Measurements from ENCODE around the gene SUSD1. TPM values are rescaled to one million over a fixed set of nuclear protein-coding genes. Genes with fewer than 3 reads are reported as not detected.

Gene SUSD1
- polyA plus RNA-seq, 1 donor from 2014 or later = 2.0 TPM

- Histone ChIP-seq H3K4me2 (ENCODE audit: low read length) (no peak overlapping the region), H3K27me3 (ENCODE audit: insufficient read depth, low read depth, low read length) (no peaks in the 10 kb centered on the region)
These were observed 123.3 kb downstream of the SUSD1 start for GRCh38 chr9:112051812-112052211.

GRCh38 chr9:112050544-112051475, 124.3 kb downstream of the SUSD1 start:
- Histone ChIP-seq H3F3A (ENCODE audit: insufficient read depth, low read length, poor library complexity, severe bottlenecking) (no peaks in the 10 kb centered on the region), H3K9me2 (ENCODE audit: insufficient read depth, low read length) (no peaks in the 10 kb centered on the region), H4K20me1 (ENCODE audit: insufficient read depth) (no peaks in the 10 kb centered on the region), H3K4me3 (ENCODE audit: low read length) (no peak overlapping the region), H3K4me2 (ENCODE audit: low read length) (no peak overlapping the region), H3K36me3 (ENCODE audit: insufficient read depth, low read length) (no peaks in the 10 kb centered on the region), H3K27ac (ENCODE audit: low read length) (no peak overlapping the region), H3K27me3 (ENCODE audit: insufficient read depth, low read depth, low read length) (no peaks in the 10 kb centered on the region), H3K79me2 (replicated peaks; ENCODE audit: insufficient read depth, low read length) (no peaks in the 10 kb centered on the region), H3K9ac (ENCODE audit: low read length) (no peak overlapping the region), H3K9me3 (ENCODE audit: low read length) (no peaks in the 10 kb centered on the region), H2AFZ (ENCODE audit: low read depth, low read length) (no peak overlapping the region)
- no peak for TF ChIP-seq POLR2AphosphoS5 (IDR thresholded peaks at IDR 0.05)
- TF ChIP-seq, protein P1, sequence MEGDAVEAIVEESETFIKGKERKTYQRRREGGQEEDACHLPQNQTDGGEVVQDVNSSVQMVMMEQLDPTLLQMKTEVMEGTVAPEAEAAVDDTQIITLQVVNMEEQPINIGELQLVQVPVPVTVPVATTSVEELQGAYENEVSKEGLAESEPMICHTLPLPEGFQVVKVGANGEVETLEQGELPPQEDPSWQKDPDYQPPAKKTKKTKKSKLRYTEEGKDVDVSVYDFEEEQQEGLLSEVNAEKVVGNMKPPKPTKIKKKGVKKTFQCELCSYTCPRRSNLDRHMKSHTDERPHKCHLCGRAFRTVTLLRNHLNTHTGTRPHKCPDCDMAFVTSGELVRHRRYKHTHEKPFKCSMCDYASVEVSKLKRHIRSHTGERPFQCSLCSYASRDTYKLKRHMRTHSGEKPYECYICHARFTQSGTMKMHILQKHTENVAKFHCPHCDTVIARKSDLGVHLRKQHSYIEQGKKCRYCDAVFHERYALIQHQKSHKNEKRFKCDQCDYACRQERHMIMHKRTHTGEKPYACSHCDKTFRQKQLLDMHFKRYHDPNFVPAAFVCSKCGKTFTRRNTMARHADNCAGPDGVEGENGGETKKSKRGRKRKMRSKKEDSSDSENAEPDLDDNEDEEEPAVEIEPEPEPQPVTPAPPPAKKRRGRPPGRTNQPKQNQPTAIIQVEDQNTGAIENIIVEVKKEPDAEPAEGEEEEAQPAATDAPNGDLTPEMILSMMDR (IDR thresholded peaks at IDR 0.05; ENCODE audit: poor library complexity, severe bottlenecking) = no peak
- no peak for TF ChIP-seq TAF1 (IDR thresholded peaks at IDR 0.05; ENCODE audit: low read depth)
- TF ChIP-seq MXI1 (conservative IDR thresholded peaks at IDR 0.05; ENCODE audit: poor library complexity, severe bottlenecking) = no peak
- no peak for TF ChIP-seq EZH2 (IDR thresholded peaks at IDR 0.05; ENCODE audit: borderline replicate concordance, insufficient read depth, low read length, poor library complexity, severe bottlenecking)
- TF ChIP-seq RAD21 (conservative IDR thresholded peaks at IDR 0.05) = no peak

More at GRCh38 chr9:112051812-112052211, 123.3 kb downstream of the SUSD1 start:
- no peaks in the 10 kb centered on the region for H3K9me3 ChIP-seq (ENCODE audit: low read length)
- no peaks in the 10 kb centered on the region for H3K9me2 ChIP-seq (ENCODE audit: insufficient read depth, low read length)
- H3K79me2 ChIP-seq (replicated peaks; ENCODE audit: insufficient read depth, low read length) = no peaks in the 10 kb centered on the region
- H3K4me3 ChIP-seq (ENCODE audit: low read length) = no peak overlapping the region
- no peak overlapping the region for H3K9ac ChIP-seq (ENCODE audit: low read length)
- no peaks in the 10 kb centered on the region for H3K36me3 ChIP-seq (ENCODE audit: insufficient read depth, low read length)
- no peak for TF ChIP-seq SMC3 (conservative IDR thresholded peaks at IDR 0.05; ENCODE audit: poor library complexity)
- TF ChIP-seq RAD21 (conservative IDR thresholded peaks at IDR 0.05) = no peak
- no peak for TF ChIP-seq EZH2 (IDR thresholded peaks at IDR 0.05; ENCODE audit: borderline replicate concordance, insufficient read depth, low read length, poor library complexity, severe bottlenecking)
- TF ChIP-seq, protein P2, sequence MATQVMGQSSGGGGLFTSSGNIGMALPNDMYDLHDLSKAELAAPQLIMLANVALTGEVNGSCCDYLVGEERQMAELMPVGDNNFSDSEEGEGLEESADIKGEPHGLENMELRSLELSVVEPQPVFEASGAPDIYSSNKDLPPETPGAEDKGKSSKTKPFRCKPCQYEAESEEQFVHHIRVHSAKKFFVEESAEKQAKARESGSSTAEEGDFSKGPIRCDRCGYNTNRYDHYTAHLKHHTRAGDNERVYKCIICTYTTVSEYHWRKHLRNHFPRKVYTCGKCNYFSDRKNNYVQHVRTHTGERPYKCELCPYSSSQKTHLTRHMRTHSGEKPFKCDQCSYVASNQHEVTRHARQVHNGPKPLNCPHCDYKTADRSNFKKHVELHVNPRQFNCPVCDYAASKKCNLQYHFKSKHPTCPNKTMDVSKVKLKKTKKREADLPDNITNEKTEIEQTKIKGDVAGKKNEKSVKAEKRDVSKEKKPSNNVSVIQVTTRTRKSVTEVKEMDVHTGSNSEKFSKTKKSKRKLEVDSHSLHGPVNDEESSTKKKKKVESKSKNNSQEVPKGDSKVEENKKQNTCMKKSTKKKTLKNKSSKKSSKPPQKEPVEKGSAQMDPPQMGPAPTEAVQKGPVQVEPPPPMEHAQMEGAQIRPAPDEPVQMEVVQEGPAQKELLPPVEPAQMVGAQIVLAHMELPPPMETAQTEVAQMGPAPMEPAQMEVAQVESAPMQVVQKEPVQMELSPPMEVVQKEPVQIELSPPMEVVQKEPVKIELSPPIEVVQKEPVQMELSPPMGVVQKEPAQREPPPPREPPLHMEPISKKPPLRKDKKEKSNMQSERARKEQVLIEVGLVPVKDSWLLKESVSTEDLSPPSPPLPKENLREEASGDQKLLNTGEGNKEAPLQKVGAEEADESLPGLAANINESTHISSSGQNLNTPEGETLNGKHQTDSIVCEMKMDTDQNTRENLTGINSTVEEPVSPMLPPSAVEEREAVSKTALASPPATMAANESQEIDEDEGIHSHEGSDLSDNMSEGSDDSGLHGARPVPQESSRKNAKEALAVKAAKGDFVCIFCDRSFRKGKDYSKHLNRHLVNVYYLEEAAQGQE (IDR thresholded peaks at IDR 0.05; ENCODE audit: borderline replicate concordance) = no peak
- TF ChIP-seq, protein P1 (IDR thresholded peaks at IDR 0.05; ENCODE audit: poor library complexity, severe bottlenecking) = no peak
- TF ChIP-seq POLR2AphosphoS5 (IDR thresholded peaks at IDR 0.05) = no peak
- no peak for TF ChIP-seq TAF1 (IDR thresholded peaks at IDR 0.05; ENCODE audit: low read depth)
- TF ChIP-seq EP300 (conservative IDR thresholded peaks at IDR 0.05; ENCODE audit: poor library complexity, severe bottlenecking) = no peak
- no peak overlapping the region for H2AFZ ChIP-seq (ENCODE audit: low read depth, low read length)
- H3K27ac ChIP-seq (ENCODE audit: low read length) = no peak overlapping the region
- no peaks in the 10 kb centered on the region for H4K20me1 ChIP-seq (ENCODE audit: insufficient read depth)
- H3F3A ChIP-seq (ENCODE audit: insufficient read depth, low read length, poor library complexity, severe bottlenecking) = no peaks in the 10 kb centered on the region

Data from neural cell (in vitro differentiated cells).